ENCODE results near the gene DHRS12. TPM values are rescaled to one million over a fixed set of nuclear protein-coding genes. Genes with fewer than 3 reads are reported as not detected.

Gene DHRS12
- total RNA-seq, 1 experiment from 2014 or later: 10.2 TPM

- Mint-ChIP-seq H3K27me3 (ENCODE audit: low read depth) (peaks cover under 1% of the 10 kb centered on the region; the same call in 1 of the 2 replicates), H3K27ac (peak overlapping the region; percentile 57; the same call in 1 of the 2 replicates), H3K4me3 (no peak overlapping the region; the same call in 1 of the 2 replicates), H3K4me1 (peaks cover 37% of the 10 kb centered on the region), H3K36me3 (no peaks in the 10 kb centered on the region), H3K9me3 (no peaks in the 10 kb centered on the region)
- ChIA-PET POLR2A (no interaction called here), CTCF (interaction anchor here (0.6 to 3.0 kb wide), 24 partner anchors 8 to 636 kb away, joined by 3 to 33 read pairs (median 3); partner anchors contain the start of genes ALG11, NEK5 and TMEM272)
- peak; percentile 77 for ATAC-seq
- DNase-seq (ENCODE audit: low spot score): peak; percentile 80
- no peak for TF ChIP-seq ZNF232 (CRISPR knock-in tag; IDR thresholded peaks at IDR 0.05)
- no peak for TF ChIP-seq JUN (CRISPR knock-in tag; IDR thresholded peaks at IDR 0.05)
- 0 out of 2 replicates have a peak, but pooled peaks have one; percentile 39 for TF ChIP-seq FOXK1 (CRISPR knock-in tag; IDR thresholded peaks at IDR 0.05)
- no peak for TF ChIP-seq TP53 (CRISPR knock-in tag; IDR thresholded peaks at IDR 0.05)
- no peak for TF ChIP-seq PRDM15 (CRISPR knock-in tag; IDR thresholded peaks at IDR 0.05)
- TF ChIP-seq CTCF (IDR thresholded peaks at IDR 0.05): peak; percentile 74
Measured at GRCh38 chr13:51814825-51815650, 11.1 kb upstream of the DHRS12 start.

GRCh38 chr13:51814071-51814470, 10.1 kb upstream of the DHRS12 start:
- CTCF ChIA-PET: interaction anchor here (0.8 to 3.0 kb wide), 6 partner anchors 20 to 372 kb away, joined by 3 to 33 read pairs (median 4); partner anchors contain the start of gene ALG11
- peaks cover 31% of the 10 kb centered on the region for H3K4me1 Mint-ChIP-seq
- POLR2A ChIA-PET: no interaction called here

More at GRCh38 chr13:51814071-51814470, 10.1 kb upstream of the DHRS12 start:
- Mint-ChIP-seq H3K27ac (no peak overlapping the region), H3K4me3 (no peak overlapping the region), H3K9me3 (peaks cover 3% of the 10 kb centered on the region; the same call in 1 of the 2 replicates), H3K27me3 (ENCODE audit: low read depth) (no peaks in the 10 kb centered on the region; the same call in 1 of the 2 replicates), H3K36me3 (no peaks in the 10 kb centered on the region)
- ATAC-seq (no peak), DNase-seq (ENCODE audit: low spot score) (no peak)
- TF ChIP-seq RORB (CRISPR knock-in tag; IDR thresholded peaks at IDR 0.05): no peak
- TF ChIP-seq ZNF416 (CRISPR knock-in tag; IDR thresholded peaks at IDR 0.05): no peak
- no peak for TF ChIP-seq PRRX2 (CRISPR knock-in tag; IDR thresholded peaks at IDR 0.05)
- no peak for TF ChIP-seq ZNF232 (CRISPR knock-in tag; IDR thresholded peaks at IDR 0.05)
- no peak for TF ChIP-seq CREM (CRISPR knock-in tag; IDR thresholded peaks at IDR 0.05)
- TF ChIP-seq ZNF396 (CRISPR knock-in tag; IDR thresholded peaks at IDR 0.05; ENCODE audit: borderline replicate concordance): no peak
- TF ChIP-seq KAT7 (CRISPR knock-in tag; IDR thresholded peaks at IDR 0.05; ENCODE audit: borderline replicate concordance): no peak
- TF ChIP-seq PRDM15 (CRISPR knock-in tag; IDR thresholded peaks at IDR 0.05): no peak
- TF ChIP-seq ATF6 (CRISPR knock-in tag; IDR thresholded peaks at IDR 0.05): no peak
- no peak for TF ChIP-seq AFF4 (CRISPR knock-in tag; IDR thresholded peaks at IDR 0.05; ENCODE audit: borderline replicate concordance)
- TF ChIP-seq OVOL2 (CRISPR knock-in tag; IDR thresholded peaks at IDR 0.05; ENCODE audit: borderline replicate concordance): no peak
- no peak for TF ChIP-seq GTF2I (CRISPR knock-in tag; conservative IDR thresholded peaks at IDR 0.05)
- no peak for TF ChIP-seq TEAD4 (CRISPR knock-in tag; IDR thresholded peaks at IDR 0.05)
- no peak for TF ChIP-seq ZNF121 (CRISPR knock-in tag; IDR thresholded peaks at IDR 0.05)
- TF ChIP-seq CREB1 (CRISPR knock-in tag; IDR thresholded peaks at IDR 0.05): no peak

Measured in WTC11 (cell line).